ENCODE measurements around the gene ACTRT2.

Gene ACTRT2

GRCh38 chr1:3018051-3018471 is 3.2 kb upstream of the ACTRT2 start:
- no peak for TF ChIP-seq CTCF (conservative IDR thresholded peaks at IDR 0.05)
- no peak overlapping the region for H3K27ac ChIP-seq

- H3K27ac ChIP-seq = no peak overlapping the region
- TF ChIP-seq CTCF (conservative IDR thresholded peaks at IDR 0.05) = no peak
These were observed 2.7 kb upstream of the ACTRT2 start for GRCh38 chr1:3018576-3018975.

GRCh38 chr1:3019007-3019515 is 2.2 kb upstream of the ACTRT2 start:
- TF ChIP-seq CTCF (conservative IDR thresholded peaks at IDR 0.05) = no peak
- no peak overlapping the region for H3K27ac ChIP-seq

- TF ChIP-seq CTCF (conservative IDR thresholded peaks at IDR 0.05) = no peak
- H3K27ac ChIP-seq = no peak overlapping the region
These were observed 1.7 kb upstream of the ACTRT2 start for GRCh38 chr1:3019516-3020051.

GRCh38 chr1:3020263-3020909 is 881 bp upstream of the ACTRT2 start:
- TF ChIP-seq CTCF (conservative IDR thresholded peaks at IDR 0.05) = no peak
- no peak overlapping the region for H3K27ac ChIP-seq

- no peak overlapping the region for H3K27ac ChIP-seq
- TF ChIP-seq CTCF (conservative IDR thresholded peaks at IDR 0.05) = no peak
These were observed 634 bp downstream of the ACTRT2 start for GRCh38 chr1:3021801-3022401.

GRCh38 chr1:3022511-3022973 is 1.3 kb downstream of the ACTRT2 start:
- no peak overlapping the region for H3K27ac ChIP-seq
- no peak for TF ChIP-seq CTCF (conservative IDR thresholded peaks at IDR 0.05)

All from VCaP (cell line).